HG02981 (cell line): ENCODE measurements around the gene MTA3.

Source experiments
- ATAC-seq: cut with Tn5 transposase; IDR thresholded peaks from one replicate; pipeline ENCODE4 v1.9.1; 2021; ENCODE audit warnings: mild to moderate bottlenecking, moderate library complexity; ENCODE audit not compliant: unreplicated experiment

Gene MTA3

GRCh38 chr2:42799881-42800280 lies 231.4 kb downstream of the MTA3 start:
- no peak for ATAC-seq

GRCh38 chr2:42800461-42800962 lies 232.1 kb downstream of the MTA3 start:
- no peak for ATAC-seq

GRCh38 chr2:42800981-42801380 lies 232.5 kb downstream of the MTA3 start:
- no peak for ATAC-seq

- no peak for ATAC-seq
Measured at GRCh38 chr2:42801381-42801780, 232.9 kb downstream of the MTA3 start.

GRCh38 chr2:42802150-42802549 lies 233.7 kb downstream of the MTA3 start:
- no peak for ATAC-seq

- no peak for ATAC-seq
Measured at GRCh38 chr2:42804338-42804737, 235.9 kb downstream of the MTA3 start.

- no peak for ATAC-seq
Measured at GRCh38 chr2:42804891-42805290, 236.5 kb downstream of the MTA3 start.
